Naive B cell (primary cell): Measurements from ENCODE around the gene ADAMTS15. TPM values are rescaled to one million over a fixed set of nuclear protein-coding genes. Genes with fewer than 3 reads are reported as not detected.
A peak's percentile ranks its signal among the peaks of the same experiment; 100 is the strongest.

Experiments used
- ATAC-seq, 2 donors: fragments of 150-1000 bp; cut with Tn5 transposase; 2 replicates each; pipeline ENCODE4 v1.10.0; 2021; ENCODE audit warnings: low read depth in 2 of 2, mild to moderate bottlenecking in 2 of 2, moderate library complexity in 2 of 2
- DNase-seq: peaks from one replicate; pipeline ENCODE4 v3.0.0; 2022
- H3K27ac Mint-ChIP-seq, 6 donors: one replicate each; pipeline ENCODE4 v1.8.0; 2020 to 2022; ENCODE audit warnings: mild to moderate bottlenecking in 6 of 6, mixed read lengths in 6 of 6, moderate library complexity in 5 of 6, inconsistent platforms in 2 of 6
- H3K27me3 Mint-ChIP-seq, 3 donors: one replicate each; pipeline ENCODE4 v1.8.0; 2021 to 2022; ENCODE audit warnings: mixed read lengths in 3 of 3, mild to moderate bottlenecking in 1 of 3
- H3K36me3 Mint-ChIP-seq, 2 donors: one replicate each; pipeline ENCODE4 v1.8.0; 2020 to 2022; ENCODE audit warnings: mixed read lengths in 2 of 2, inconsistent platforms in 1 of 2, mild to moderate bottlenecking in 1 of 2
- H3K4me1 Mint-ChIP-seq, 3 donors: one replicate each; pipeline ENCODE4 v1.8.0; 2020 to 2022; ENCODE audit warnings: mixed read lengths in 3 of 3, inconsistent platforms in 1 of 3, mild to moderate bottlenecking in 1 of 3, moderate library complexity in 1 of 3
- H3K4me3 Mint-ChIP-seq, 8 donors: one replicate each; pipeline ENCODE4 v1.8.0; 2020 to 2022; ENCODE audit warnings: mild to moderate bottlenecking in 8 of 8, mixed read lengths in 8 of 8, moderate library complexity in 8 of 8, inconsistent platforms in 2 of 8
- H3K9me3 Mint-ChIP-seq, 7 donors: one replicate each; pipeline ENCODE4 v1.8.0; 2020 to 2022; ENCODE audit warnings: mixed read lengths in 7 of 7, mild to moderate bottlenecking in 5 of 7, inconsistent platforms in 2 of 7, moderate library complexity in 1 of 7
- polyA plus RNA-seq, 6 donors: library from polyadenylated mRNA; unstranded; fragments of 300-500 nt; fragmentation: Illumina TruSeq; gene quantifications; one replicate each; pipeline ENCODE4 v1.2.3, GENCODE V29; 2021; ENCODE audit warnings: low read depth in 6 of 6

The ADAMTS15 gene
- not detected for polyA plus RNA-seq

GRCh38 chr11:130448416-130449309 is at the start of gene ADAMTS15:
Gene ADAMTS15 (plus strand): TSS chr11:130448645. CDS start chr11:130448974, 329 bp downstream.
- Mint-ChIP-seq H3K4me3 (peak within 1 kb of the TSS in 7 of 8 donors; percentile 15 to 84 (median 63)), H3K27me3 (peaks cover 33 to 81% (median 74%) of the 10 kb centered on the region in 3 donors), H3K36me3 (no peaks in the 10 kb centered on the region), H3K4me1 (peaks cover 3 to 8% (median 6%) of the 10 kb centered on the region in 3 donors), H3K9me3 (no peaks in the 10 kb centered on the region), H3K27ac (no peak within 1 kb of the TSS)
- ATAC-seq (no peak), DNase-seq (no peak)

DNA sequence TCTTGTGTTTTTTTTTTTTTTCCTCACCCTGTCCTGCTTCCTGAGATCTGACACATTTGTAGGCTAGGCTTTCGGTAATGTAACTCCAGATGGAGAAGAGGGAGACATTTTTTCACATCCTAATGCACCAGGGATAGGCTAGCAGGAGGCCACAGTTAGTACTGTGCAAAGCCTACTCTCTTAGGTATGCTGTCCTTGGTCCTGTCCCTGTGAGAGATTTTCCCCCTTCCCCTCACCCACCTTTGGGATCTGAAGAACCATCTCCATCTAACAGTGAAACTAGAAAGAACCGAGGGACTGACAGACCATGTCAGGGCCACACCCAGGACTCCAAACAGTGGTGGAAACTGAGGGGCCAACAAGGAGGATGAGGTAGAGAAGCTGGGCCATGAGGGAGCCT is 49.2 kb upstream of the ADAMTS15 start:
- no peak for ATAC-seq
- Mint-ChIP-seq H3K27ac (no peak overlapping the region), H3K36me3 (no peaks in the 10 kb centered on the region), H3K27me3 (peaks cover 42 to 76% (median 72%) of the 10 kb centered on the region in 3 donors), H3K4me3 (no peak overlapping the region), H3K9me3 (no peaks in the 10 kb centered on the region), H3K4me1 (peaks cover 7 to 18% (median 12%) of the 10 kb centered on the region in 3 donors)
- DNase-seq, result no peak

DNA sequence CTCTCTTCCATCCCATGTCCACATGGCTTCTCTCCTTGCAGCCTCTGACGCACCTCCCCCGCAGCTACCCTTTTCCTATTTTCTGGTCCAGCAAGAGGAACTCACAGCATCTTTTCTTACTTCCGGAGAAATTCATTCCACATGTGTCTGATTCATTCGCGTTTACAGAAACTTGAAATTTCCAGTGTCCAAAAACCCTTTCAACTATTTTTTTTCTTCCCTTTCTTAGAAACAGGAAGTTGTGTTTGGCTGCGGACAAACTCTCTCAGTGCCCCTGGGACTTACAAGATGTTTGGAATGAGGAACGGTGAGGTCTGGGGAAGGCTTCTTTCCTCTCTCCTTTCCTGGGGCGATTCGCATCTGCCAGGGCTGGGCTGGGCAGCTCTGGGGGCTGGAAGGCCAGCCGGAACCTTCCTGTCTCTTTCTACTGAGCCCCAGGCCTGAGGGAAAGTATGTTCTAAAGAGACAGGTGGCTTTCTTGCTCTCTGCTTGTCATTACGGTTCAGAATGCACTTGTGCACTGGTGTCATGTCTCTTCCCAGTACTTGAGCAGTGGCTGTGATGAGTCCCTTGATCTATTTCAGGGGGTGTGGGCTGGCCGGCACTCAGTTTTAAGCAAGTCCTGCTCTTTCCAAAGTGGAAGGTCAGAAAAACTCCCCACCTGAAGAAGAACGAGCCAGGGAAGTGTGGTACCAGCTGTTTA is 47.5 kb upstream of the ADAMTS15 start:
- no peak for ATAC-seq
- Mint-ChIP-seq H3K27ac (peak overlapping the region in 1 of 6 donors; percentile 54), H3K9me3 (no peaks in the 10 kb centered on the region), H3K36me3 (no peaks in the 10 kb centered on the region), H3K27me3 (peaks cover 39 to 81% (median 70%) of the 10 kb centered on the region in 3 donors), H3K4me1 (peaks cover 7 to 18% (median 12%) of the 10 kb centered on the region in 3 donors), H3K4me3 (no peak overlapping the region)
- no peak for DNase-seq

DNA sequence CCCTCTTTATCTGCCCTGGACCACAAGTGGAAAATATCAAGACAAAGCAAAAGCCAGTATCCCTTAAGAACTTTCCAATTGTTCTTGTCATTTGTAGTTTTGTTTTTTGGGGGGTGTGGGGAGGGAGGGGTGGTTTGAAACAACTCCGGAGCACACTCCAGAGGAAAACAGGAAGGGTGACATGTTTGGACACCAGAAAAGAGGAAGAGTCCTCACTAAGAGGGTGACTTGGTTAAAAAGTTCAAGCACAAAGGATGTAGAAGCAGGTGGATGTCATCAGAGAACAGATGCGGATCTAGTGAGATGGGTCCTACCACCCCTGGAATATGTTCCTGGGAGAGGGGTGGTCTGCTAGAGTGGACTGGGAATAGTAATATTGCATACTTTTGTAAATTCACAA is 45.9 kb upstream of the ADAMTS15 start:
- H3K36me3 Mint-ChIP-seq, result no peaks in the 10 kb centered on the region
- H3K27ac Mint-ChIP-seq, result peak overlapping the region in 1 of 6 donors; percentile 7
- ATAC-seq (no peak), DNase-seq (no peak)
- peaks cover 7 to 18% (median 12%) of the 10 kb centered on the region in 3 donors for H3K4me1 Mint-ChIP-seq
- no peak overlapping the region for H3K4me3 Mint-ChIP-seq
- H3K27me3 Mint-ChIP-seq, result peaks cover 38 to 72% (median 58%) of the 10 kb centered on the region in 3 donors
- no peaks in the 10 kb centered on the region for H3K9me3 Mint-ChIP-seq

GRCh38 chr11:130403271-130403804 is 45.1 kb upstream of the ADAMTS15 start:
- ATAC-seq, result no peak
- H3K4me3 Mint-ChIP-seq, result no peak overlapping the region
- H3K27me3 Mint-ChIP-seq, result peaks cover 37 to 64% (median 50%) of the 10 kb centered on the region in 3 donors
- DNase-seq, result no peak
- H3K36me3 Mint-ChIP-seq, result no peaks in the 10 kb centered on the region
- H3K27ac Mint-ChIP-seq, result no peak overlapping the region
- H3K4me1 Mint-ChIP-seq, result peaks cover 7 to 16% (median 12%) of the 10 kb centered on the region in 3 donors
- H3K9me3 Mint-ChIP-seq, result no peaks in the 10 kb centered on the region

DNA sequence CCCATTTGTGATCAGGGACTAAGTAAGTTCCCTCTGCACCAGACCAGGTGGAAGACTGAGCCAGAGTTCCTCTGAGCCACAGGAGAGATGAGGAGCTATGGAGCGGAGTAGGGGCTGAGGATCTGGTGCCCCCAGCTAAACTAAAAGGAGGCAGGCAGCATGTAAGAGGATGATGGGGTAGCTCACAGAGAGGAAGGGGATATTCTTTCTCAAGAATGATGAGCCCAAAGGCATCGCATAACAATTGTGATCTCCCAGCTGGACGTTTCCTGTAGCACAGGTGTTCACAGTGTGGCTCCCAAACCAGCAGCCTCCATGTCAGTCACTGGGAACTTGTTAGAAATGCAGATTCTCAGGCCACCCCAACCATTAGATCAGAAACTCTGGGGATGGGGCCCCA is 44.5 kb upstream of the ADAMTS15 start:
- peaks cover 7 to 16% (median 12%) of the 10 kb centered on the region in 3 donors for H3K4me1 Mint-ChIP-seq
- H3K9me3 Mint-ChIP-seq, result no peaks in the 10 kb centered on the region
- no peak overlapping the region for H3K4me3 Mint-ChIP-seq
- H3K27me3 Mint-ChIP-seq, result peaks cover 31 to 63% (median 50%) of the 10 kb centered on the region in 3 donors
- ATAC-seq (no peak), DNase-seq (no peak)
- no peak overlapping the region for H3K27ac Mint-ChIP-seq
- no peaks in the 10 kb centered on the region for H3K36me3 Mint-ChIP-seq

GRCh38 chr11:130404727-130405126 is 43.7 kb upstream of the ADAMTS15 start:
- Mint-ChIP-seq H3K4me1 (peaks cover 7 to 16% (median 12%) of the 10 kb centered on the region in 3 donors), H3K27me3 (peaks cover 35 to 63% (median 53%) of the 10 kb centered on the region in 3 donors), H3K9me3 (no peaks in the 10 kb centered on the region), H3K36me3 (no peaks in the 10 kb centered on the region), H3K4me3 (no peak overlapping the region), H3K27ac (no peak overlapping the region)
- ATAC-seq (no peak), DNase-seq (no peak)

DNA sequence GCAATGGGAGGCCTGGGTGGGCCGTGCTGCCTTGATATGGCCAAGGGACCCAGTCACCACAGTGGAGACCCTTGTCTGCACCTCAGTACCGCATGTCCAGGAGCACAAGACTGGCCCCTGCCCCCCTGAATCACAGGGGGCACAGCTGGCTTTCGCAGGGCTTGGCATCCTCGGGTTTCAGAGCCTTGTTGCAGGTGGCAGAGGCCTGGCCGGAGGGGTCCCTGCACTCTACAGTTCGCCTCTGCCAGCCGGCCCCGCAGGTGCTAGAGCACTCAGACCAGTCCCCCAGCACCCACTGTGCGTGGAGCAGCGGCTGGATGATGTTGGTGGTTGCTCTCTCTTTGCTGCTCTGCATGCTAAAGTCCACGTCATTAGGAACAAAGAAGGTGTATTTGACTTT is 43.0 kb upstream of the ADAMTS15 start:
- ATAC-seq, result no peak
- no peaks in the 10 kb centered on the region for H3K36me3 Mint-ChIP-seq
- peaks cover 35 to 63% (median 53%) of the 10 kb centered on the region in 3 donors for H3K27me3 Mint-ChIP-seq

DNA sequence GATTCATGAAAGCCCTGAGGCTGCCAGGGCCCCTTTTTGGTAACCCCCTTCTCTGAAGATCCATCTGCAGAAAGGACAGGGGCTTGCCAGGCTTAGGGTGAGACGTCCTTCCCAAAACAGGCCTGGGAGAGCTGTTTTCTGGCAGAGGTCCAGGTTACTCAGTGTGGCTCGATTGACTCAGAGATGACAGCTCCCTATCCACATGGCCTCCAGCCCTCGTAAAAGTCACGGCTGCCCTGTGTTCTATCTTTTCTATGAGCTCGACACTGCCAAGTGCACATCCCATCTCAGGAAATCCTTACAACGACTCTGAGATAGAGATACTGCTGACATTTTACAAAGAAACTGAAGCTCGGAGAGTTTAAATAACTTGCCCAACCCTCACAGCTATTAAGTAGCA is 40.5 kb upstream of the ADAMTS15 start:
- peaks cover 22 to 56% (median 51%) of the 10 kb centered on the region in 3 donors for H3K27me3 Mint-ChIP-seq
- H3K4me1 Mint-ChIP-seq, result peaks cover 0 to 6% (median 0%) of the 10 kb centered on the region in 3 donors
- H3K27ac Mint-ChIP-seq, result no peak overlapping the region
- DNase-seq (no peak), ATAC-seq (no peak)
- no peak overlapping the region for H3K4me3 Mint-ChIP-seq
- no peaks in the 10 kb centered on the region for H3K36me3 Mint-ChIP-seq
- H3K9me3 Mint-ChIP-seq, result no peaks in the 10 kb centered on the region

More for the DNA sequence above, 43.0 kb upstream of the ADAMTS15 start:
- Mint-ChIP-seq H3K4me3 (no peak overlapping the region), H3K9me3 (no peaks in the 10 kb centered on the region), H3K4me1 (peaks cover 7 to 15% (median 13%) of the 10 kb centered on the region in 3 donors), H3K27ac (no peak overlapping the region)
- DNase-seq, result no peak

GRCh38 chr11:130408401-130408890 is 40.0 kb upstream of the ADAMTS15 start:
- Mint-ChIP-seq H3K27ac (no peak overlapping the region), H3K9me3 (no peaks in the 10 kb centered on the region), H3K4me1 (peaks cover 0 to 6% (median 0%) of the 10 kb centered on the region in 3 donors), H3K36me3 (no peaks in the 10 kb centered on the region), H3K27me3 (peaks cover 22 to 53% (median 48%) of the 10 kb centered on the region in 3 donors), H3K4me3 (no peak overlapping the region)
- DNase-seq (no peak), ATAC-seq (no peak)

GRCh38 chr11:130408901-130409300 is 39.5 kb upstream of the ADAMTS15 start:
- peaks cover 0 to 6% (median 0%) of the 10 kb centered on the region in 3 donors for H3K4me1 Mint-ChIP-seq
- no peak for DNase-seq
- no peak overlapping the region for H3K27ac Mint-ChIP-seq
- H3K27me3 Mint-ChIP-seq, result peaks cover 18 to 54% (median 48%) of the 10 kb centered on the region in 3 donors
- no peaks in the 10 kb centered on the region for H3K9me3 Mint-ChIP-seq
- no peaks in the 10 kb centered on the region for H3K36me3 Mint-ChIP-seq
- no peak for ATAC-seq
- H3K4me3 Mint-ChIP-seq, result no peak overlapping the region

GRCh38 chr11:130409594-130410388 is 38.7 kb upstream of the ADAMTS15 start:
- peaks cover 0 to 6% (median 0%) of the 10 kb centered on the region in 3 donors for H3K4me1 Mint-ChIP-seq
- no peaks in the 10 kb centered on the region for H3K36me3 Mint-ChIP-seq
- ATAC-seq, result no peak
- no peaks in the 10 kb centered on the region for H3K9me3 Mint-ChIP-seq
- H3K27ac Mint-ChIP-seq, result peak overlapping the region in 1 of 6 donors; percentile 81
- H3K4me3 Mint-ChIP-seq, result no peak overlapping the region
- no peak for DNase-seq
- peaks cover 17 to 57% (median 53%) of the 10 kb centered on the region in 3 donors for H3K27me3 Mint-ChIP-seq
